GM19324 (cell line): ENCODE results near the gene HHAT.

Source experiments
- ATAC-seq: cut with Tn5 transposase; IDR thresholded peaks from one replicate; pipeline ENCODE4 v1.9.1; 2021; ENCODE audit warnings: mild to moderate bottlenecking, moderate library complexity; ENCODE audit not compliant: unreplicated experiment, low FRiP score

HHAT gene

GRCh38 chr1:210586771-210587170, 258.1 kb downstream of the HHAT start:
- no peak for ATAC-seq

DNA sequence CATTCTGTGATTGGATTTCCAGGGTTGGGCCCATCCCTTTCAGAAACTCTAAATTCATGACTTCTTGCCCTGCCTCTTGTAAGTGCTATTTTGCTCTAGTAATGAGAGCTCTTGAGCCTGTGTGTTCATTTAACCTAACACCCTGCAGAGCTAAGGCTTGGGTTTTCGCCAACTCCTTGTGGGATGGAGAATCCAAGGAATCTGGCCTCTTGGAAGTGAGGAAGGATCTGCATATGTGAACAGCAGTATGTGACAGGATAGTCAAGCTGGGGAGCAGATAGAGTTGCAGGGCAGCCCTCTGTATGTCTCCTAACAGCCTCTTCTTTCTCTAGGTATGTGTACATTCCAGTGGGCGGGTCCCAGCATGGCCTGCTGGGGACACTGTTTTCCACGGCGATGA, 258.9 kb downstream of the HHAT start:
- ATAC-seq, result no peak

DNA sequence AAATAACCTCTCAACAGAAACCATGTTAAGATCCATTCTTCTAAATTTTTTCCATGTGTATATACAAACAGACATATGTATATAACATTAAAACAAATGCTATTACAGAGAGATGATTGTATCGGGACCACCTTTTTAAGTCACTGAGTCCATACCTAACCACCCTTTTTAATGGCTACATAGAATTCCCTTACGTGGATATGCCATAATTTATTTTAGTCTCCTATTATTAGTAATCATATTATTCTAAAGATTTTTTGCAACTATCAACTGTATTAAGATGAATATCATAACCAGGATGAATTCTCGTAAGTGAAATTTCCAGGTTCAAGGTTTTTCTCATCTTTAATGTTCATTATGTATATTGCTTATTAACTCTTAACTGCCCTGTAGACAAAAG, 259.7 kb downstream of the HHAT start:
- ATAC-seq, result no peak

DNA sequence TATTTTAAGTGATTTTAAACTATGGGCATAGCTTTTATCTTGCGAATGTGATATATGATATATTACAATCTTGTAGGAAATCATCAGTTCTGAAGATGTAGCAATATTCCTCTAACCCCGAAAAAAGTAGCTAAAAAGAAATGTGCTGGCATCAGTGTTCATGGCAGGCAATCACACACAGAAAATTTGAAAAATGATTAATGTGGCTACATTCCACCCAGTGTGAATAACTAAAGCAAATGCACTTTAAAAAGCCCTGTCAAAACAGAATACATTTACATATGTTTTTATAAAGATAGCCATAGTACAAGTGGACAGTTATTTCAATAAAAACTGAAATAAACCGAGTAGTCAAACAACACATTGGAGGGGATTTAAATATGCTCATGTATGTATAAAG, 260.2 kb downstream of the HHAT start:
- ATAC-seq, result no peak

DNA sequence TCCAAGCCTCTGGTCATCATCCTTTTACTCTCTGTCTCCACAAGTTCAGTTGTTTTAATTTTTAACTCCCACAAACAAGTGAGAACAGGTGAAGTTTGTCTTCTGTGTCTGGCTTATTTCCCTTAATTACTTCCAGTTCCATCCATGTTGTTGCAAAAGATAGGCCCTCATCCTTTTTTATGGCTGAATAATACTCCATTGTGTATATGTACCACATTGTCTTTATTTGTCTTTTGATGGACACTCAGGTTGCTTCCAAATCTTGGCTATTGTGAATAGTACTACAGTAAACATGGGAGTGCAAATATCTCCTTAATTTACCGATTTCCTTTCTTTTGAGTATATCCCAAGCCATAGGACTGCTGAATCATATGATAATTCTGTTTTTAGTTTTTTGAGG, 262.5 kb downstream of the HHAT start:
- no peak for ATAC-seq

- ATAC-seq, result no peak
Measured at GRCh38 chr1:210594605-210595004, 265.9 kb downstream of the HHAT start.

DNA sequence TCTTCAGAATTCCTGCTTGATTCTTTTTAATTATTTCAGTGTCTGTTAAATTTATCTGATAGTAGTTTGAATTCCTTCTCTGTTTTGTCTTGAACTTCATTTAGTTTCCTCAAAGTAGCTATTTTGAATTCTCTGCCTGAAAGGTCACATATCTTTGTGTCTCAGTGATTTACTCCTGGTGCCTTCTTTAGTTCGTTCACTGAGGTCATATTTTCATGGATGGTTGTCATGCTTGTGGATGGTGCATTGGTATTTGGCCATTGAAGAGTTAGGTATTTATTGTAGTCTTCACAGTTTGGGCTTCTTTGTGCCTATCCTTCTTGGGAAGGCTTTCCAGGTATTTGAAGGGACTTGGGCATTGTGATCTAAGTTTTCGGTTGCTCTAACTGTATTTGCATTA, 267.9 kb downstream of the HHAT start:
- ATAC-seq, result no peak

GRCh38 chr1:210597555-210598134, 268.9 kb downstream of the HHAT start:
- no peak for ATAC-seq

- no peak for ATAC-seq
Measured at GRCh38 chr1:210598135-210598652, 269.5 kb downstream of the HHAT start.

DNA sequence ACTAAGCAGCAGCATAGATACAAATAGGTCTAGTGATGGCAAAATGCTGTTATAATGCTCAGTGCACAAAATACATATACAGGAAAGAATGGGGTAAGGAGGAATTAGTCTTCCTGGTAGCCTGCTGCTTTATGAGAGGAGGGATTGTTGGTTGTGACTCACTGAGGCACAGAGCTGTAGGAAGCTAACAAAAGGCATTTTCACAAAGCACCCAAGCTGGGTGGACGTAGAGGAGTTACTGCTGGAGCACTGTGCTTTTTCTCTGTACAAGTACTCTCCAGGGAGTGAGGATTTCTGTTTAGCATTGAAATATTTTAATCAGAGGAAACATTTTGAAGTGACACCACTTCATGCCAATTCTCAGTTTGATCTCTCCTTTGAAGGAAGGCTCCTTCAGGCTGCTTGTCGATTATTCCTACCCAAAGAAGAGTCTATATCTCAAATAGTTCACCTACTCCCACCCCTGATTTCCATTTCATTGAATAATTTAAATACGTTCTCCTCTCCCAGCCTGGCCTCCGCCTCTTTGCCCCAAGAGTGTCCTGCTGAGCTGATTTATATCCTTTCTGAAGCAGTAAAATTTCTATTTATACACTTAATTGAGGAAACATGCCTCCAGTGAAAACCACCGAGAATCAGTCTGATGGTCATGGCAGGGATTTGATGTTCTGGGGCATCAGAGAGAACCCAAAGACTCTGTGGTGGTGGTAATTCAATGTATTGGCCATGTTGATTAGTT, 271.9 kb downstream of the HHAT start:
- ATAC-seq, result no peak

- ATAC-seq, result no peak
Measured at GRCh38 chr1:210603123-210603522, 274.4 kb downstream of the HHAT start.

- no peak for ATAC-seq
Measured at GRCh38 chr1:210605099-210605498, 276.4 kb downstream of the HHAT start.

DNA sequence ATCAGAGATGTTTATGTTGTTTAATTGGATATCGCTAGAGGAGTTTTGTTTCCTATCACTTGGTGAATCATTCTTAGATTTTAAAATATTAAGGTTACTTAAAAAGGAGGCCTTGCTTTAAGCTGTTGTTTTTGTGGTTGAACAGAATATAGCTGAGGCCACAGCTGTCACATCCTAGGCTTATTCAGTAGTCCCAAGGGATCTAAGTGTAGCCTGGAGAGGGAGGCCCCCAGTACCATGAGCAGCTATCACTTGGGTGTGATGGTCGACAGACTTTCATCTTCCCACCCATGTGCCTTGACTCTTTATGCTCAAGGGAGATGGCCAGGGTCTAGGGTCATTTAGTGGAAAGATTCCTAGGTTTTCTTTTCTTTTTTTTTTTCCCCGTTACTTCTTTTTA, 278.7 kb downstream of the HHAT start:
- no peak for ATAC-seq

DNA sequence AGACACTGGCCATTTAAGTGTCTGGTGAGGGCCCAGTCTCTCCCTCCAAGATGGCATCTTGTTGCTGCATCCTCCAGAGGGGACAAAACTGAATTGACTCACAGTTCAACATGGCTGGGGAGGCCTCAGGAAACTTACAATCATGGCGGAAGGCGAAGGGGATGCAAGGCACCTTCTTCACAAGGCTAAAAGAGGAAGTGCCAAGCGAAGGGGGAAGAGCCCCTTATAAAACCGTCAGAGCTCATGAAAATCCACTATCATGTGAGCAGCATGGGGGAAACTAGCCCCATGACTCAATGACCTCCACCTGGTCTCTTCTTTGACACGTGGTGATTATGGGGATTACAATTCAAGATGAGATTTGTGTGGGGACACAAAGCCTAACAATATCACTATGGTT, 280.1 kb downstream of the HHAT start:
- ATAC-seq, result no peak

- ATAC-seq, result no peak
Measured at GRCh38 chr1:210616356-210616755, 287.7 kb downstream of the HHAT start.

- no peak for ATAC-seq
Measured at GRCh38 chr1:210617293-210617692, 288.6 kb downstream of the HHAT start.

DNA sequence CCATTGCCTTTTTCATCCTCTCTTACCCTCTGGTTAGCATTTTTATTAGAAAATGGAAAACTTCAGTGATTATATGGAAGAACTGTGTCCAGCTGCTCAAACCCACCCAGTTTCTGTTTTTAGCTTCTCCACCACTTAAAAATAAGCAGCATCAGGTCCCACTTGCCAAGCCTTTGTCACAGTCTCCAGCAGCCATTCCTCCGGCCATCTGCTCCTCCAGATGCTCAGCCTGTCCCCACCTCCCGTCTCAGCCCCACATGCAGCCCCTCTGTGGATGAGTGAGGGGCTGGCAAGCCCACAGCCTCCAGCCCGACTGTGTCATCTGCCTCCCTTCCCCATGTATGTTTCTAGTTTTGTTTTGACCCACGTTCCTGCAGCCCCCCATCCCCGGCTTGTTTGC, 289.7 kb downstream of the HHAT start:
- ATAC-seq, result no peak

GRCh38 chr1:210620867-210621488, 292.3 kb downstream of the HHAT start:
- ATAC-seq, result no peak

DNA sequence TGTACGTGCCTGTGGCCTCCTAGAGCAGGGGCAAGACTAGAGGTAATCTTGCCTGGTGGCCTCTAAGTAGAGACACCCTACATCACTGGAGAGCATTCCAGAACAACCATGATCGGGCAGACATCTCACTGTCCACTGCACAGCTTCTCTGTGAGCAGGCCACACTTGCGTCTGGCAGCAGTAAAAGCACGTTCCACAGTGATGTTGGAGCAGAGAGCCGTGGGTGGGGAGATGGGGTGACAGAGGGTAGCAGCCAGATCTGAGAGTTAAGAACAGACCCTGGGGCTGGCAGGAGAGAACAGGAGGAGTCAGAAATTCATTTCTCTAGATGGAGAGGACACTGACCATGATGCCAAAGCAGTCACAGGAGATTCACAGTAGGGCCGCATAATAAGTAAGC, 293.0 kb downstream of the HHAT start:
- ATAC-seq, result no peak

GRCh38 chr1:210624722-210625121, 296.0 kb downstream of the HHAT start:
- no peak for ATAC-seq

DNA sequence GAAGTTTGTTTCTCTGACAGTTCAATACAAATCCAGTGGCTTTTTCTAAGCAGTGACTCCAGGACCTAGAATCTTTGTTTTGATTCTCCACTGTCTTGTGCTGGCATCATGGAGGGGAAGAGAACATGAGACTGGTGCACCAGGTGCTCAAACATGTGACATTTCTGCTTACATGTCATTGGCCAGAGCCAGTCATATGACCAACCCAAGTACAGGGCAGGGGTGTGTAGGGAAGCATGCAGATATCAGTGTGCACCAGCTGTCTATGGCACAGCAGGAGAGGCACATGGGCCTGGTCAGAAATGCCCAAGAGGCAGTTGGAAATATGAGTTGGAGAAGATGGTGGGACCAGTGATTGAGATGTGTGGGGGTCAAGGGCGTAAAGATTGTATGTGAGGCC, 297.0 kb downstream of the HHAT start:
- ATAC-seq, result no peak

DNA sequence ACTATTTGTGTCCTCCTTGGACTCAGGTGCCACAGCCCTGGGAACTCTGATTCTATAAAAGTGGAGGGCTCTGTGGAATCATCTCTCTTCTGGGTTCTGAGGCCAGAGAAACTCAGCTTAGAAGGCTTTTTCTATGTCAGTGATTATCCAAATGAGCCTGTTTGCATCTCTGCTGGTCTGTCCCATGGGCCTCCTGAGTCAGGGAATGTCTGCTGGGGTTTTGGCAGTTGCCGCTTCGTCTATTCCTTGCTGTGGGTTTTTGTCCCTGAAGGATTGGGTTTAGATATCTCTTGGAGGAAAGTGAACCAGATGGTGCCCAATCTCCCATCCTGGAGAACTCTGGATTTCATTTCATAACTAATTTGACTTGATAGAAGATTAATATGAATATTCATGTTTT, 297.6 kb downstream of the HHAT start:
- ATAC-seq, result no peak
